Measurements from ENCODE around the gene RAX.

DNA sequence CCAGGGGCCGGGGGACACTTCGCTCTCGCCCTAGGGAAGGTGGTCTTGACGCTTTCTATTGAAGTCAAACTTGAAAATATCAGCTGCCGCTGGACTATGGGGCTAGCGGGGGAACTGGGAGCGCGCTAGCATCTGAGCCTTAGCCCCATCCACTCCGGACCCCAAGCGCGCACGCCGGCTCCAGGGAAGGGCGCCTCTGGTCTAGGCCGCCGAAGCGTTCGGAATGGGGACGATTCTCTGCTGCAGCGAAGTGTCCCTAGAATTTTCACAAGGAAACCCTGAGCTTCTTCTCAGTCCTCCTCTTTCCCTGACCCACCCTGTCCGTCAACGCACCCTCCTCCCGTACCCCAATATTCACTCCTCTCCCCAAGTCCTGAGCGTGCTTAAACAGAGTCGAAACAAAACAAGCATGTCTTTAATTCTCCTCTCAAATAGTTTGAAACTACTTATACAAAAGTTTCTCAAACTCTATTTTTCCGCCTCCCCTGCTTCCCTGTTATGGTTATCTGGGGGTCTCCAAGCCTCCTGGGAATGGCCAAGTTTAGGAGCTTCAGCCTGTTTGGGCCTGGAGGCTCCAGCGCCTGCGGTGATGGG lies 5.0 kb downstream of the RAX start:
- TF ChIP-seq, protein P1, sequence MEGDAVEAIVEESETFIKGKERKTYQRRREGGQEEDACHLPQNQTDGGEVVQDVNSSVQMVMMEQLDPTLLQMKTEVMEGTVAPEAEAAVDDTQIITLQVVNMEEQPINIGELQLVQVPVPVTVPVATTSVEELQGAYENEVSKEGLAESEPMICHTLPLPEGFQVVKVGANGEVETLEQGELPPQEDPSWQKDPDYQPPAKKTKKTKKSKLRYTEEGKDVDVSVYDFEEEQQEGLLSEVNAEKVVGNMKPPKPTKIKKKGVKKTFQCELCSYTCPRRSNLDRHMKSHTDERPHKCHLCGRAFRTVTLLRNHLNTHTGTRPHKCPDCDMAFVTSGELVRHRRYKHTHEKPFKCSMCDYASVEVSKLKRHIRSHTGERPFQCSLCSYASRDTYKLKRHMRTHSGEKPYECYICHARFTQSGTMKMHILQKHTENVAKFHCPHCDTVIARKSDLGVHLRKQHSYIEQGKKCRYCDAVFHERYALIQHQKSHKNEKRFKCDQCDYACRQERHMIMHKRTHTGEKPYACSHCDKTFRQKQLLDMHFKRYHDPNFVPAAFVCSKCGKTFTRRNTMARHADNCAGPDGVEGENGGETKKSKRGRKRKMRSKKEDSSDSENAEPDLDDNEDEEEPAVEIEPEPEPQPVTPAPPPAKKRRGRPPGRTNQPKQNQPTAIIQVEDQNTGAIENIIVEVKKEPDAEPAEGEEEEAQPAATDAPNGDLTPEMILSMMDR (IDR thresholded peaks at IDR 0.05; ENCODE audit: low read depth, low read length) = no peak
- no peak for TF ChIP-seq EZH2phosphoT487 (IDR thresholded peaks at IDR 0.05; ENCODE audit: low read depth)
